HG03469 (cell line): Measurements from ENCODE around the gene MYL10.
"Not testable (repeated sequence)": the region's sequence is repeated elsewhere in the genome, so short reads cannot be mapped to it uniquely, and the experiment has no call there.

Source experiments
- ATAC-seq: cut with Tn5 transposase; IDR thresholded peaks from one replicate; pipeline ENCODE4 v1.9.1; 2021; ENCODE audit warnings: mild to moderate bottlenecking, moderate library complexity, moderate number of reproducible peaks; ENCODE audit not compliant: unreplicated experiment

Gene MYL10

GRCh38 chr7:101620991-101621390 is 8.1 kb downstream of the MYL10 start:
- no peak for ATAC-seq

GRCh38 chr7:101620395-101620794 is 8.7 kb downstream of the MYL10 start:
- ATAC-seq, result no peak

GRCh38 chr7:101618916-101619315 is 10.2 kb downstream of the MYL10 start:
- ATAC-seq, result no peak

- no peak for ATAC-seq
Observed at GRCh38 chr7:101618207-101618839, 10.8 kb downstream of the MYL10 start.

GRCh38 chr7:101617451-101618206 is 11.5 kb downstream of the MYL10 start:
- ATAC-seq, result no peak

GRCh38 chr7:101615446-101615845 is 13.7 kb downstream of the MYL10 start:
- no peak for ATAC-seq

- no peak for ATAC-seq
Observed at GRCh38 chr7:101614939-101615302, 14.2 kb downstream of the MYL10 start.

GRCh38 chr7:101614098-101614938 is 14.8 kb downstream of the MYL10 start:
- no peak for ATAC-seq

GRCh38 chr7:101612885-101613515 is 16.1 kb downstream of the MYL10 start:
- ATAC-seq, result no peak

GRCh38 chr7:101608772-101609713 is 20.1 kb downstream of the MYL10 start:
- no peak for ATAC-seq

- ATAC-seq, result no peak
Observed at GRCh38 chr7:101606498-101606923, 22.6 kb downstream of the MYL10 start.

GRCh38 chr7:101605611-101606497 is 23.2 kb downstream of the MYL10 start:
- ATAC-seq, result no peak

GRCh38 chr7:101604934-101605332 is 24.2 kb downstream of the MYL10 start:
- ATAC-seq, result not testable (repeated sequence)

- no peak for ATAC-seq
Observed at GRCh38 chr7:101604331-101604933, 24.7 kb downstream of the MYL10 start.

GRCh38 chr7:101602484-101603241 is 26.4 kb downstream of the MYL10 start:
- ATAC-seq, result no peak

GRCh38 chr7:101602082-101602481 is 27.0 kb downstream of the MYL10 start:
- ATAC-seq, result no peak

- no peak for ATAC-seq
Observed at GRCh38 chr7:101599787-101600186, 29.3 kb downstream of the MYL10 start.
